NT2/D1 (cell line): Measurements from ENCODE around the gene MEPCE.
"Not testable (repeated sequence)": the region's sequence is repeated elsewhere in the genome, so short reads cannot be mapped to it uniquely, and the experiment has no call there.

Experiments used
- YY1 ChIP-seq: IDR thresholded peaks from 2 replicates; pipeline ENCODE4 v1.6.1; 2011; ENCODE audit not compliant: insufficient read length, insufficient read depth
- ZNF274 ChIP-seq: IDR thresholded peaks from 2 replicates; pipeline ENCODE4 v1.6.1; 2011; ENCODE audit warnings: mild to moderate bottlenecking, low read depth, low read length

- TF ChIP-seq YY1, ZNF274: not testable (repeated sequence)
Observed at GRCh38 chr7:100439244-100439643, 9.6 kb downstream of the MEPCE start.
